ENCODE results near the gene RBM38. TPM values are rescaled to one million over a fixed set of nuclear protein-coding genes. Genes with fewer than 3 reads are reported as not detected.
A peak's percentile ranks its signal among the peaks of the same experiment; 100 is the strongest.

RBM38 gene
- total RNA-seq, 2 donors from 2014 or later = 41.3 to 43.1 TPM

DNA sequence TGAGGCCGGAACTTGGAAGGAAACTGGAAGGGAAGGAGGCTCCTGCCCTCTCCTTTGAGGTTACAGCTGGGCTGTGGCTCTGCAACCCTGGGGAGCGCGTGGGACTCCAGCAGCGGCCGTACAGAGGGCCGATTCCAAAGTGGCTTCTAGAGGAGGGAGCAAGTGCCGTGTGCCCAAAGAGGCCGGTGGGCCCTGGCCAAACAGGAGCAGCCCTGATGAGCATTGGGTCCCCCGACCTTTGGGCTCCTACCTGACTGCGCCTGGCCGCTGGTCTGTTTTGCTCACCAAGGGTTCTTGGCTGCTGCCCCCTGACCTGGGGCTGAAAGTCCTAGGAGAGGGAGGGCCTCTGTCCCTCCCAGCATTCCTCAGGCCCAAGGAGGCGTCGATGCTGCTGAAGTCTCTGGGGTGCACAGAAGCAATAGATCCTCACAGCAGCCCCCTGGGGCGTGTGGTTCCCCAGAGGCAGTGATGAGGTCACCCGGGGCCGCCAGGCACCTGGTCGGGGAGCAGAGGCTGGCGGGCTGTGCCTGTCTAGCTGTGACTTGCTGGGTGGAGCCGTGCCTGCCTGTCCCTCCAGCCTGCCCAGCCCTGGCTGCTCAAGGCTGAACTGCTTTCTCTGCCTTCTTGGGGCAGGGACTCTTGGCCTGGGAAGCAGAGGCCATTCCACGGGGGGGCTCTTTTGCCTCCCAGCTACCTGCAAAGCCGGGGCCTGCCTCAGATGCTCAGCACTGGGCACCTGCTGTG is 9.8 kb downstream of the RBM38 start:
- no peak for DNase-seq
- Histone ChIP-seq H3K27me3 (no peaks in the 10 kb centered on the region), H3K36me3 (peaks cover 6% of the 10 kb centered on the region), H3K4me1 (peaks cover 22% of the 10 kb centered on the region), H3K4me3 (no peak overlapping the region), H3K9me3 (no peaks in the 10 kb centered on the region), H3K27ac (no peak overlapping the region), H3K9ac (ENCODE audit: low read depth in 2 of 2, low read length in 2 of 2) (no peak overlapping the region)
- TF ChIP-seq, protein P1, sequence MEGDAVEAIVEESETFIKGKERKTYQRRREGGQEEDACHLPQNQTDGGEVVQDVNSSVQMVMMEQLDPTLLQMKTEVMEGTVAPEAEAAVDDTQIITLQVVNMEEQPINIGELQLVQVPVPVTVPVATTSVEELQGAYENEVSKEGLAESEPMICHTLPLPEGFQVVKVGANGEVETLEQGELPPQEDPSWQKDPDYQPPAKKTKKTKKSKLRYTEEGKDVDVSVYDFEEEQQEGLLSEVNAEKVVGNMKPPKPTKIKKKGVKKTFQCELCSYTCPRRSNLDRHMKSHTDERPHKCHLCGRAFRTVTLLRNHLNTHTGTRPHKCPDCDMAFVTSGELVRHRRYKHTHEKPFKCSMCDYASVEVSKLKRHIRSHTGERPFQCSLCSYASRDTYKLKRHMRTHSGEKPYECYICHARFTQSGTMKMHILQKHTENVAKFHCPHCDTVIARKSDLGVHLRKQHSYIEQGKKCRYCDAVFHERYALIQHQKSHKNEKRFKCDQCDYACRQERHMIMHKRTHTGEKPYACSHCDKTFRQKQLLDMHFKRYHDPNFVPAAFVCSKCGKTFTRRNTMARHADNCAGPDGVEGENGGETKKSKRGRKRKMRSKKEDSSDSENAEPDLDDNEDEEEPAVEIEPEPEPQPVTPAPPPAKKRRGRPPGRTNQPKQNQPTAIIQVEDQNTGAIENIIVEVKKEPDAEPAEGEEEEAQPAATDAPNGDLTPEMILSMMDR (IDR thresholded peaks at IDR 0.05) = no peak
- intact Hi-C loops (cut with DNase I) = no loop called here

DNA sequence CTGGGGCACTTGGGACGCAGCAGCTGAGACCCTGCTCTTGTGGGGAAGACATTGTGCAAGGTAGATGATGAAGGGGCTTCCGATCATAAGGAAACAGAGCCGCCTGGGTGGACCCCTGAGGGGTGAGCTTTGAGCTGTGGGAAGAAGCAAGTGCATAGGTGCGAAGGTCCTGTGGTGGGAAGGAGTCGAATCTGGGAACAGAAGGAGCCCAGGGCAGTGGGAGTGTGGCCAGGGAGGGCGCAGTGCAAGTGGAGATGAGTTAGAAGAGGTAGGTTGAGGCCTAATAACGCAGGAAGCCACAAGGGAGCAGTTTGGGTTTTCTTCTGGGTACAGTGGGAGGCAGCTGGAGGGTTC is 10.3 kb downstream of the RBM38 start:
- Histone ChIP-seq H3K4me3 (no peak overlapping the region), H3K9ac (ENCODE audit: low read depth in 2 of 2, low read length in 2 of 2) (no peak overlapping the region), H3K9me3 (no peaks in the 10 kb centered on the region), H3K27me3 (no peaks in the 10 kb centered on the region), H3K4me1 (peaks cover 22% of the 10 kb centered on the region), H3K27ac (no peak overlapping the region), H3K36me3 (peaks cover 6% of the 10 kb centered on the region)
- intact Hi-C loops (cut with DNase I) = no loop called here
- TF ChIP-seq, protein P1 (IDR thresholded peaks at IDR 0.05) = no peak
- DNase-seq = no peak

DNA sequence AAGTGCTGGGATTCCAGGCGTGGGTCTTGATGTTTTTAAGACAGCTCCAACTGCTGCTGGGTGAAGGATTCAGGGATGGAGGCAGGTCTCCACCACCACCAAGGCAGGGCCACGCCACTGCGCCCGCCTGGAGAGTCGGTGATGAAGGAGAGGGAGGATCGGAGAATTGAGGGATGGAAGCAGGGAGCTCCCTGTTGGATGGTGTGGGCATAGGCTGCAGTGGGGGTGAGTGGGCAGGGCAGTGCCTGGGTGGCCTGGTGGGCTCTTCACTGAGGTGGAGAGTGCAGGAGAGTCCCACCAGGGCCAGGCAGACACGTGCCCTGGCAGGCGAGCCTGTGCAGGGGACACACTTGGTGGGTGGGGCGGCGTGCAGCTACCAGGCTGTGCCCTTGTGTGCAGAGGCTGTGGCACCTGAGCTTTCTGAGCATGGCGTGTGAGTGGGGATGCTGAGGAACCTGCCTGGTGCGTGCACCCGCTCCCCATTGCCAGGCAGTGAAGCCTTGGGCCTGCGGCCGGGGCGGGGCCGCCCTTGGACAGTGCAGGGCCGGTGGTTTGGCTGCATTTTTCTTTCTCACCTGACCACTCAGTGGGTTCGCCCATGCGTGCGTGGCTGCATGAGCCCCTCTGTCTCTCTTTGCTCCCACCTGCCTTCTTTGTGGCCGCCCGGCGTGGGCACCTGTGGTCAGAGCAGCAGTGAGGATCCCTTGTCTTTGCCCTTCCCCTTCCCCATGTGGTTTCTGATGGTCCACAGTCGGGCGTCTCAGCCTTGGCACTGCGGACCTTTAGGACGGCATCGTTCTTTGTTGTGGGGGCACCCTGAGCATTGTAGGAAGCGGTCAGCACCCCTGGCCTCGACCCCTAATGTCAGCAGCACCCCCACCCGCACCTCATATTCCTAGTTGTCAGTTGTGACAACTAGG is 11.3 kb downstream of the RBM38 start:
- H3K36me3 ChIP-seq = peaks cover 6% of the 10 kb centered on the region
- H3K27me3 ChIP-seq = no peaks in the 10 kb centered on the region
- no peak overlapping the region for H3K4me3 ChIP-seq
- peaks cover 19% of the 10 kb centered on the region for H3K4me1 ChIP-seq
- H3K9me3 ChIP-seq = no peaks in the 10 kb centered on the region
- no peak for DNase-seq
- H3K27ac ChIP-seq = no peak overlapping the region
- peak overlapping the region in 1 of 2 donors; percentile 12 for H3K9ac ChIP-seq (ENCODE audit: low read depth in 2 of 2, low read length in 2 of 2)
- TF ChIP-seq, protein P1 (IDR thresholded peaks at IDR 0.05) = no peak
- intact Hi-C loops (cut with DNase I) = no loop called here

DNA sequence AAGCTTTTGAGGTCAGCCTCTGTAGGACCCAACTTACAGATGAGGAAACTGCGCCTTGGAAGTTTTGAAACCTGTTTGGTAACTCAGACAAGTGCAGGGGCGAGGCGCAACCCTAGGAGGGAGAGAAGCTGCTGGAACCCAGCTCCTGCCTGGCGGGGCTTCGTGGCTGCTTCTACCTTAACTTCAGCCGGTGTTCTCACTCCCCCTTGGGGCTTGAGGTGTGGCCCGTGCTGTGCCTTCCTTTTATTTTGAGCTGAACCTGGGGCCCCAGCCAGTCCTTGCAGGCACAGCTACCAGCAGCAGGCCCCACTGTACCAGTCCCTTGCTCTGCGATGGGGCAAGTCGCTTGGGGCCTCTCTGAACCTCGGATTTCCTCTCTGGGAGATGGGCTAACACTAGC is 12.0 kb downstream of the RBM38 start:
- H3K4me1 ChIP-seq = peaks cover 18% of the 10 kb centered on the region
- no peak for DNase-seq
- intact Hi-C loops (cut with DNase I) = no loop called here
- peaks cover 6% of the 10 kb centered on the region for H3K36me3 ChIP-seq
- H3K9ac ChIP-seq (ENCODE audit: low read depth in 2 of 2, low read length in 2 of 2) = no peak overlapping the region
- TF ChIP-seq, protein P1 (IDR thresholded peaks at IDR 0.05) = no peak
- no peaks in the 10 kb centered on the region for H3K27me3 ChIP-seq
- no peak overlapping the region for H3K27ac ChIP-seq
- no peaks in the 10 kb centered on the region for H3K9me3 ChIP-seq
- no peak overlapping the region for H3K4me3 ChIP-seq

DNA sequence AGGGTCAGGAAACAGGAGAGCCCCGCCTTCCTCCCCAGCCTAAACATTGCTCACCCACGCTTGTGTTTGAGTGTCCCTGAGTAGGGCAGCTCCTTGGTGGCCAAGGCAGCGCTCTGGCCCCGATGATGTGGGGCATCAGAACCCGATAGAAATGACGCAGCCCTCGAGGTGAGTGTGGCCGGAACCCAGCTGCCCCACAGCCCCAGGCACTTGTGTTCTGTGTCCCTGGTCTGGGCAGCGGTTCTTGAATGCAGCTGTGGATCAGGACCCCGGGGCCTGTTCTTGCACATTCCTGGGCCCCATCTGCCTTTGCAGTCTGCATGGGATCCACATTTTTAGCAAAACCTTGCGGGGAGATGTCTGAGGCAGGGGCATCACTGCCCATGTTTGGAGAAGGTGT is 12.8 kb downstream of the RBM38 start:
- peaks cover 10% of the 10 kb centered on the region for H3K4me1 ChIP-seq
- peaks cover 6% of the 10 kb centered on the region for H3K36me3 ChIP-seq
- H3K9me3 ChIP-seq = no peaks in the 10 kb centered on the region
- no peak overlapping the region for H3K27ac ChIP-seq
- intact Hi-C loops (cut with DNase I) = no loop called here
- TF ChIP-seq, protein P1 (IDR thresholded peaks at IDR 0.05) = no peak
- no peaks in the 10 kb centered on the region for H3K27me3 ChIP-seq
- no peak overlapping the region for H3K9ac ChIP-seq (ENCODE audit: low read depth in 2 of 2, low read length in 2 of 2)
- no peak for DNase-seq
- H3K4me3 ChIP-seq = no peak overlapping the region
